GM21423 (cell line): ENCODE measurements around the gene KDF1.
"Not testable (repeated sequence)": the region's sequence is repeated elsewhere in the genome, so short reads cannot be mapped to it uniquely, and the experiment has no call there.

Source experiments
- ATAC-seq: cut with Tn5 transposase; IDR thresholded peaks from one replicate; pipeline ENCODE4 v1.9.1; 2021; ENCODE audit warnings: mild to moderate bottlenecking, moderate library complexity; ENCODE audit not compliant: unreplicated experiment

The KDF1 gene

GRCh38 chr1:26959270-26959669 lies 998 bp downstream of the KDF1 start:
- no peak for ATAC-seq

- ATAC-seq = no peak
These were observed 3.0 kb downstream of the KDF1 start for GRCh38 chr1:26957306-26957705.

- ATAC-seq = no peak
These were observed 3.9 kb downstream of the KDF1 start for GRCh38 chr1:26956321-26956720.

GRCh38 chr1:26953374-26953773 lies 6.9 kb downstream of the KDF1 start:
- ATAC-seq = no peak

GRCh38 chr1:26951821-26952497 lies 8.3 kb downstream of the KDF1 start:
- ATAC-seq = no peak

- ATAC-seq = no peak
These were observed 9.1 kb downstream of the KDF1 start for GRCh38 chr1:26951216-26951615.

- no peak for ATAC-seq
These were observed 9.7 kb downstream of the KDF1 start for GRCh38 chr1:26950602-26951001.

GRCh38 chr1:26949926-26950319 lies 10.3 kb downstream of the KDF1 start:
- ATAC-seq = no peak

GRCh38 chr1:26949266-26949925 lies 10.9 kb downstream of the KDF1 start:
- no peak for ATAC-seq

- ATAC-seq = not testable (repeated sequence)
These were observed 11.6 kb downstream of the KDF1 start for GRCh38 chr1:26948725-26949057.

- ATAC-seq = no peak
These were observed 14.0 kb downstream of the KDF1 start for GRCh38 chr1:26946270-26946669.

GRCh38 chr1:26945728-26946127 lies 14.5 kb downstream of the KDF1 start:
- no peak for ATAC-seq

GRCh38 chr1:26945138-26945537 lies 15.1 kb downstream of the KDF1 start:
- no peak for ATAC-seq

GRCh38 chr1:26942656-26943055 lies 17.6 kb downstream of the KDF1 start:
- ATAC-seq = no peak

- ATAC-seq = no peak
These were observed 19.0 kb downstream of the KDF1 start for GRCh38 chr1:26941311-26941710.

- no peak for ATAC-seq
These were observed 21.6 kb downstream of the KDF1 start for GRCh38 chr1:26938659-26939025.

GRCh38 chr1:26938004-26938658 lies 22.1 kb downstream of the KDF1 start:
- no peak for ATAC-seq

GRCh38 chr1:26936823-26937222 lies 23.4 kb downstream of the KDF1 start:
- no peak for ATAC-seq

GRCh38 chr1:26932531-26932930 lies 27.7 kb downstream of the KDF1 start:
- ATAC-seq = no peak

- no peak for ATAC-seq
These were observed 36.6 kb downstream of the KDF1 start for GRCh38 chr1:26923711-26924110.

GRCh38 chr1:26922901-26923300 lies 37.4 kb downstream of the KDF1 start:
- no peak for ATAC-seq

- no peak for ATAC-seq
These were observed 37.9 kb downstream of the KDF1 start for GRCh38 chr1:26922431-26922729.
